Endodermal cell (in vitro differentiated cells): ENCODE results near the gene SYNE2. TPM values are rescaled to one million over a fixed set of nuclear protein-coding genes. Genes with fewer than 3 reads are reported as not detected.

Experiments used
- DNase-seq: peaks from one replicate; pipeline ENCODE4 v3.0.0-alpha.2; 2017
- H3K27ac ChIP-seq: 2 replicates; pipeline ENCODE4 v1.5.1; 2013; ENCODE audit warnings: mild to moderate bottlenecking, low read depth, low read length, moderate library complexity
- H3K27me3 ChIP-seq: 2 replicates; pipeline ENCODE4 v1.6.1; 2013; ENCODE audit warnings: mild to moderate bottlenecking, low read length, moderate library complexity; ENCODE audit not compliant: insufficient read depth, control insufficient read depth, poor library complexity, severe bottlenecking
- H3K36me3 ChIP-seq: 2 replicates; pipeline ENCODE4 v1.7.0; 2013; ENCODE audit warnings: mild to moderate bottlenecking, low read length, moderate library complexity; ENCODE audit not compliant: control insufficient read depth, insufficient read depth
- H3K4me1 ChIP-seq: one replicate; pipeline ENCODE4 v1.7.0; 2013; ENCODE audit warnings: low read length; ENCODE audit not compliant: control insufficient read depth, insufficient read depth
- H3K4me3 ChIP-seq: 2 replicates; pipeline ENCODE4 v1.5.1; 2013; ENCODE audit warnings: mild to moderate bottlenecking, low read length, moderate library complexity
- H3K9ac ChIP-seq: 2 replicates; pipeline ENCODE4 v1.6.1; 2013; ENCODE audit warnings: mild to moderate bottlenecking, low read length, moderate library complexity; ENCODE audit not compliant: poor library complexity, severe bottlenecking; ENCODE audit errors: extremely low read depth
- H3K9me3 ChIP-seq: 2 replicates; pipeline ENCODE4 v1.6.1; 2013; ENCODE audit warnings: mild to moderate bottlenecking, low read length, moderate library complexity; ENCODE audit not compliant: control insufficient read depth
- H3K27ac Mint-ChIP-seq: 2 replicates; pipeline ENCODE4 v1.8.0; 2020; ENCODE audit warnings: mixed read lengths
- H3K27me3 Mint-ChIP-seq: 2 replicates; pipeline ENCODE4 v1.8.0; 2021; ENCODE audit warnings: mild to moderate bottlenecking, mixed read lengths; ENCODE audit not compliant: insufficient read depth
- H3K36me3 Mint-ChIP-seq: 2 replicates; pipeline ENCODE4 v1.8.0; 2020; ENCODE audit warnings: low read depth, mixed read lengths
- H3K4me1 Mint-ChIP-seq: 2 replicates; pipeline ENCODE4 v1.8.0; 2020; ENCODE audit warnings: mixed read lengths
- H3K4me3 Mint-ChIP-seq: 2 replicates; pipeline ENCODE4 v1.8.0; 2020; ENCODE audit warnings: mild to moderate bottlenecking, moderate library complexity, mixed read lengths
- H3K9me3 Mint-ChIP-seq: 2 replicates; pipeline ENCODE4 v1.8.0; 2020; ENCODE audit warnings: mild to moderate bottlenecking, mixed read lengths
- WGBS, 2 experiments: methylation state at CpG; one replicate each; pipeline versions ENCODE4 v1.1.5 to v1.1.7; 2013; ENCODE audit warnings: missing lambda C conversion rate in 2 of 2, mixed read lengths in 1 of 2; ENCODE audit not compliant: insufficient coverage in 1 of 2, insufficient read length in 1 of 2; 5-methylcytosine and 5-hydroxymethylcytosine counted together
- total RNA-seq, 2 donors: library from RNA; stranded (reverse); fragmentation: NEBNext Ultra II Directional in 1 of 2; extraction: Animal tissue kit (Norgen Biotek cat#: 25700) in 1 of 2; gene quantifications; 2 replicates in 1 of 2; 3 replicates in 1 of 2; pipeline ENCODE4 v1.2.1, GENCODE V29; 2021
- TF ChIP-seq, protein P1 (sequence below): fragments of 200-600 bp; sonication (generic); conservative IDR thresholded peaks from 2 replicates; pipeline ENCODE4 v1.5.0; 2021; ENCODE audit warnings: antibody characterized with exemption, mild to moderate bottlenecking

SYNE2 gene
- total RNA-seq, 2 donors from 2014 or later: 65.8 to 70.0 TPM

DNA sequence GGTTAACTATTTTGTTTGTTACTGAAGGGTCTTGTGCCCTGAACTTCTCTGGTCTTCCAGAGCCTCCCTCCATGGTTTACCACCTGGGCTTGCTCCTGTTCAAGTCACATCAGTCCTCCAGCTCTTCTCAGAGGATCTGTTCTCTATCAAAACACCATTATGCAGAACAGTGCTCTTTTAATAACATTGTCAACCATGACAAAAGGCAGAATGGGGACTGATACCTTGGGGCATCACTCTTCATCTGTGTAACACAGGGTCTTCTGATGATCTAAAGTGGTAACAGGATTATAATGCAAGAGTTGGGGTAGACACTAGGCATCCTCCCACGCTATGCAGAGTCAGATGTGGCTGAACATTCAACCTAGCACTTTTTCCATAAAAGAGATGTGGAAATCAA is 403.0 kb downstream of the SYNE2 start:
- H3K27ac Mint-ChIP-seq: no peak overlapping the region
- no peak for DNase-seq
- H3K9me3 Mint-ChIP-seq: no peaks in the 10 kb centered on the region
- no peaks in the 10 kb centered on the region for H3K27me3 ChIP-seq
- H3K9me3 ChIP-seq: no peaks in the 10 kb centered on the region
- no peak overlapping the region for H3K27ac ChIP-seq
- no peaks in the 10 kb centered on the region for H3K4me1 ChIP-seq
- no peak overlapping the region for H3K4me3 Mint-ChIP-seq
- peaks cover 11% of the 10 kb centered on the region for H3K4me1 Mint-ChIP-seq
- H3K36me3 ChIP-seq: no peaks in the 10 kb centered on the region
- no peak overlapping the region for H3K4me3 ChIP-seq
- WGBS, 2 experiments: 96 to 100% methylated on average over 1 of the region's 1 CpG
- H3K36me3 Mint-ChIP-seq: no peaks in the 10 kb centered on the region
- H3K27me3 Mint-ChIP-seq: no peaks in the 10 kb centered on the region
- TF ChIP-seq, protein P1, sequence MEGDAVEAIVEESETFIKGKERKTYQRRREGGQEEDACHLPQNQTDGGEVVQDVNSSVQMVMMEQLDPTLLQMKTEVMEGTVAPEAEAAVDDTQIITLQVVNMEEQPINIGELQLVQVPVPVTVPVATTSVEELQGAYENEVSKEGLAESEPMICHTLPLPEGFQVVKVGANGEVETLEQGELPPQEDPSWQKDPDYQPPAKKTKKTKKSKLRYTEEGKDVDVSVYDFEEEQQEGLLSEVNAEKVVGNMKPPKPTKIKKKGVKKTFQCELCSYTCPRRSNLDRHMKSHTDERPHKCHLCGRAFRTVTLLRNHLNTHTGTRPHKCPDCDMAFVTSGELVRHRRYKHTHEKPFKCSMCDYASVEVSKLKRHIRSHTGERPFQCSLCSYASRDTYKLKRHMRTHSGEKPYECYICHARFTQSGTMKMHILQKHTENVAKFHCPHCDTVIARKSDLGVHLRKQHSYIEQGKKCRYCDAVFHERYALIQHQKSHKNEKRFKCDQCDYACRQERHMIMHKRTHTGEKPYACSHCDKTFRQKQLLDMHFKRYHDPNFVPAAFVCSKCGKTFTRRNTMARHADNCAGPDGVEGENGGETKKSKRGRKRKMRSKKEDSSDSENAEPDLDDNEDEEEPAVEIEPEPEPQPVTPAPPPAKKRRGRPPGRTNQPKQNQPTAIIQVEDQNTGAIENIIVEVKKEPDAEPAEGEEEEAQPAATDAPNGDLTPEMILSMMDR: no peak
- no peak overlapping the region for H3K9ac ChIP-seq

- H3K27me3 ChIP-seq: no peaks in the 10 kb centered on the region
- no peaks in the 10 kb centered on the region for H3K9me3 ChIP-seq
- DNase-seq: no peak
- Mint-ChIP-seq H3K9me3 (no peaks in the 10 kb centered on the region), H3K27me3 (no peaks in the 10 kb centered on the region), H3K27ac (no peak overlapping the region), H3K4me1 (peaks cover 11% of the 10 kb centered on the region), H3K4me3 (no peak overlapping the region), H3K36me3 (no peaks in the 10 kb centered on the region)
- TF ChIP-seq, protein P1: no peak
- H3K4me3 ChIP-seq: no peak overlapping the region
- H3K9ac ChIP-seq: no peak overlapping the region
- H3K27ac ChIP-seq: no peak overlapping the region
- WGBS, 2 experiments: 93 to 96% methylated on average over 15 to 21 of the region's 21 CpGs
- no peaks in the 10 kb centered on the region for H3K36me3 ChIP-seq
- H3K4me1 ChIP-seq: no peaks in the 10 kb centered on the region
These were observed 407.6 kb downstream of the SYNE2 start for GRCh38 chr14:64260418-64260817.

DNA sequence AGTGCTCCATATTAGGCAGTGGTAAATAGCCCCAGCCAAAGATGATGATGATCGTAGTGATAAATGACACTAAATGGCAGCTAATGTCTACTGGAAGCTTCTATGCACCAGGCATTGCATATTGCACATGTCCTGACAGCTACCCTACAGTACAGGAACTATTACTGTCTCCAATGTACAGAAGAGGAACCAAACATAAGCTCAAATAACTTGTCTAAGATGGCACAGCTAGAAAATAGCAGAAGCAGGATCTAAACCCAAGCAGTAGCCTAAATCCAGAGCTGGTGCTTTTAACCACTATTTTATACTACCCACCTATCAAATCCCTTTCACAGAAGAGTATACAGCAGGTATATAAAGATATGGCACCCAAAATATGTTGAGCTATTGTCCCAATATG is 412.4 kb downstream of the SYNE2 start:
- Mint-ChIP-seq H3K27me3 (no peaks in the 10 kb centered on the region), H3K4me3 (no peak overlapping the region), H3K36me3 (no peaks in the 10 kb centered on the region), H3K4me1 (no peaks in the 10 kb centered on the region), H3K27ac (no peak overlapping the region), H3K9me3 (no peaks in the 10 kb centered on the region)
- 89 to 100% methylated on average over 1 of the region's 1 CpG for WGBS, 2 experiments
- no peaks in the 10 kb centered on the region for H3K9me3 ChIP-seq
- no peak overlapping the region for H3K4me3 ChIP-seq
- H3K36me3 ChIP-seq: no peaks in the 10 kb centered on the region
- no peaks in the 10 kb centered on the region for H3K4me1 ChIP-seq
- H3K27ac ChIP-seq: no peak overlapping the region
- TF ChIP-seq, protein P1: no peak
- no peak for DNase-seq
- H3K27me3 ChIP-seq: no peaks in the 10 kb centered on the region
- H3K9ac ChIP-seq: no peak overlapping the region
